Pancreas (tissue), 10 donors: ENCODE measurements around the gene ST6GAL1. TPM values are rescaled to one million over a fixed set of nuclear protein-coding genes. Genes with fewer than 3 reads are reported as not detected.

Source experiments
- ATAC-seq, 4 donors: fragments of 200-7000 bp; cut with Tn5 transposase; one replicate each; pipeline versions ENCODE4 v1.8.0 to v1.9.1; 2020; ENCODE audit warnings: mild to moderate bottlenecking in 4 of 4, moderate library complexity in 4 of 4
- DNase-seq, 6 donors: peaks; one replicate each; pipeline ENCODE4 v3.0.0-alpha.2; 2020
- FAIRE-seq: peaks from 2 replicates; lab custom pipeline; 2012; peaks lifted over from hg19 to GRCh38; lab: Jason Lieb, UNC
- H3K27ac ChIP-seq, 4 donors: fragments of 200-600 bp; sonication (generic); 1 replicate in 3 of 4; 2 replicates in 1 of 4; pipeline versions ENCODE4 v1.5.0 to v1.8.0; 2020
- H3K27me3 ChIP-seq, 4 donors: fragments of 200-600 bp; one replicate each; pipeline ENCODE4 v1.8.0; 2021
- H3K36me3 ChIP-seq, 3 donors: fragments of 200-600 bp; sonication (generic) in 1 of 3; one replicate each; pipeline versions ENCODE4 v1.5.0 to v1.8.0; 2020 to 2021
- H3K4me1 ChIP-seq, 3 donors: fragments of 200-600 bp; one replicate each; pipeline ENCODE4 v1.8.0; 2021
- H3K4me3 ChIP-seq, 4 donors: fragments of 200-600 bp; sonication (generic) in 2 of 4; one replicate each; pipeline versions ENCODE4 v1.5.0 to v1.8.0; 2020 to 2021
- H3K9me3 ChIP-seq, 4 donors: fragments of 200-600 bp; one replicate each; pipeline ENCODE4 v1.8.0; 2021
- WGBS, 2 donors: extraction: QIAGEN DNeasy Blood & Tissue Kit; methylation state at CpG; one replicate each; pipeline ENCODE4 v1.1.7; 2013; 5-methylcytosine and 5-hydroxymethylcytosine counted together
- intact Hi-C, 3 donors: fragments of 100-400 bp; cut with DNase I; formaldehyde crosslinking; loops; one replicate each; pipeline versions ENCODE4 v1.11.1 to v1.14.2; 2022
- polyA plus RNA-seq, 2 donors: library from polyadenylated mRNA; stranded (reverse); fragments of 200-250 nt; gene quantifications; one replicate each; pipeline ENCODE4 v1.2.3, GENCODE V29; 2013
- total RNA-seq, 6 donors: library from RNA; stranded (reverse); fragmentation: NEBNext Ultra II Directional in 4 of 6; extraction: Animal tissue kit (Norgen Biotek cat#: 25700) in 4 of 6; gene quantifications; one replicate each; pipeline versions ENCODE4 v1.2.1 to v1.2.4, GENCODE V29; 2021 to 2023
- TF ChIP-seq, protein P1 (sequence below), 4 donors: fragments of 200-600 bp; sonication (generic) in 3 of 4; IDR thresholded peaks; one replicate each; pipeline versions ENCODE4 v1.5.0 to v1.8.0; 2021; ENCODE audit warnings: antibody characterized with exemption in 4 of 4
- donor health status: healthy with polysubstance abuse.
- donor health status: DM: no; HTN: no; CAD: no; lungs with moderate emphysema.
- donor health status: DM: no; HTN: no; CAD: no.
- donor health status: control.
- donor health status: control.
- donor health status: Bipolar disorder and iron deficiency.
- donor health status: DM: yes; HTN: yes; CAD: no.
- donor health status: DM: no; HTN: no; CAD: no.
- donor health status: DM: no; HTN: no; CAD: no.
- donor health status: DM: yes; HTN: yes; CAD: no.

ST6GAL1 gene
- total and polyA plus RNA-seq, 8 donors, result 4.8 to 36.6 (median 8.3) TPM

DNA sequence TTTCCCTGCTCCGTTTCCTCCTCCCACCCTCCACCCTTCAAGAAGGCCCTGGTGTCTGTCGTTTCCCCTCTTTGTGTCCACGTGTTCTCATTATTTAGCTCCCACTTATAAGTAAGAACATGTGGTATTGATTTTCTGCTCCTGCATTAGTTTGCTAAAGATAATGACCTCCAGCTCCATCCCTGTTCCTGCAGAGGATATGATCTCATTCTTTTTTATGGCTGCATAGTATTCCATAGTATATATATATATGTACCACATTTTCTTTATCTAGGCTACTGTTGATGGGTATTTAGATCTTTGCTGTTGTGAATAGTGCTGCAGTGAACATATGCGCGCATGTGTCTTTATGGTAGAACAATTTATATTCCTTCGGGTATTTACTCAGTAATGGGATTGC, 4.8 kb downstream of the ST6GAL1 start:
- H3K4me3 ChIP-seq, result no peak overlapping the region
- ATAC-seq (no peak), FAIRE-seq (no peak), DNase-seq (no peak)
- H3K36me3 ChIP-seq, result no peaks in the 10 kb centered on the region
- no peaks in the 10 kb centered on the region for H3K27me3 ChIP-seq
- H3K27ac ChIP-seq, result no peak overlapping the region
- TF ChIP-seq, protein P1, sequence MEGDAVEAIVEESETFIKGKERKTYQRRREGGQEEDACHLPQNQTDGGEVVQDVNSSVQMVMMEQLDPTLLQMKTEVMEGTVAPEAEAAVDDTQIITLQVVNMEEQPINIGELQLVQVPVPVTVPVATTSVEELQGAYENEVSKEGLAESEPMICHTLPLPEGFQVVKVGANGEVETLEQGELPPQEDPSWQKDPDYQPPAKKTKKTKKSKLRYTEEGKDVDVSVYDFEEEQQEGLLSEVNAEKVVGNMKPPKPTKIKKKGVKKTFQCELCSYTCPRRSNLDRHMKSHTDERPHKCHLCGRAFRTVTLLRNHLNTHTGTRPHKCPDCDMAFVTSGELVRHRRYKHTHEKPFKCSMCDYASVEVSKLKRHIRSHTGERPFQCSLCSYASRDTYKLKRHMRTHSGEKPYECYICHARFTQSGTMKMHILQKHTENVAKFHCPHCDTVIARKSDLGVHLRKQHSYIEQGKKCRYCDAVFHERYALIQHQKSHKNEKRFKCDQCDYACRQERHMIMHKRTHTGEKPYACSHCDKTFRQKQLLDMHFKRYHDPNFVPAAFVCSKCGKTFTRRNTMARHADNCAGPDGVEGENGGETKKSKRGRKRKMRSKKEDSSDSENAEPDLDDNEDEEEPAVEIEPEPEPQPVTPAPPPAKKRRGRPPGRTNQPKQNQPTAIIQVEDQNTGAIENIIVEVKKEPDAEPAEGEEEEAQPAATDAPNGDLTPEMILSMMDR (IDR thresholded peaks at IDR 0.05), result no peak
- intact Hi-C loops, result no loop called here
- H3K9me3 ChIP-seq, result no peaks in the 10 kb centered on the region
- 88 to 96% methylated on average over 6 of the region's 6 CpGs for WGBS, 2 donors
- no peaks in the 10 kb centered on the region for H3K4me1 ChIP-seq

DNA sequence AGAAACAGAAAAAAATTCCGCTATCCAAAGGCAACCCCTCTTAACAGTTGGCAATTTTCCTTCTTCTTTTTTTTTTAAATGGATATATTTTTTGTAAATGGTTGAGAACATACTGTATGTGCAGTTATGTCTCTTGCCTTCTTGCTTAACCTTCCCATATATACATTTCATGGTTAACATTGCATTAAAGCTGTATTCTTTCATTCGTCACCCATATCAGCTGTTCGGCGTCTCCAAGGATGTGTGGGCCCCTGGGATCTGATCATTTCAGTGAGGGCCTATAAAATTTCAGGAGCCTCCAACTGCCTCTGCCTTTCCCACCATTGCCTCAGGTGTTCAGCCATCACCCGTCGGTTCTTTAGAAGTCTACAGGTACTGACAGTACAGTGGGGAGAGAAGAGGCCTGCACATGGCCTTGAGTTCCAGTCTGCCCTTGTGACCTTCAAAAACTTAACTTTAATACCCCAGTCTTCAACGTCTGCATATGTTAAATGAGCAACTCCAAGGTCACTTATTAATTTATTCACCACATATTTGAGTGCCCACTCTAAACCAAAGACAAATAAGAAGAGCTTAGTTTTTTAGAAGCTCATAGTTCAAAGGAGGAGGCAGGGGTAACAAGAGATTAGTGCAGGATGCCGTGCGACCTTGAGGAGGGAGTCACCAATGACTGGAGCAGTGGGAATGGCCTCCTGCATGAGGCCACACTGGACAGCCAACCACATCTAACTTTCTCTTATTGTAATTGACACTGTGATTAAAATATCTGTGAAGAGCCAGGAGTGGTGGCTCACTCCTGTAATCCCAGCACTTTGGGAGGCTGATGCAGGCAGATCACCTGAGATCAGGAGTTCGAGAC, 6.9 kb downstream of the ST6GAL1 start:
- intact Hi-C loops, result no loop called here
- no peak for ATAC-seq

DNA sequence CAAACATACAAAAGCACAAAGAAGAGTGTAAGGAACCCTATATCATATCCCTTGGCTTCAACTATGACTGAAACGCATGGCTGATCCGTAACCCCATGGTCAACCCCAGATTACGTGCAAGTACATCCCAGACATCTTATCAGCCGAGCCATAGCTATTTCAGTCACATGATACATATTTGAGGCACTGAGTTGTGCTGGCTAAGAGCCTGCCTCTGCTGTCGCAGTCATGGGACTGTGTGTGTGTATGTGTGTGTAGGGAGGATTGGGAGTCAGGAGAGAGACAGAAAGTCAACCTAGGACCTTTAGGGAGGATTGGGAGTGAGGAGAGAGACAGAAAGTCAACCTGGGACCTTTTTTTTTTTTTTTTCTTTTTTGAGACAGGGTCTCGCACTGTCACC, 8.4 kb downstream of the ST6GAL1 start:
- H3K4me1 ChIP-seq, result no peaks in the 10 kb centered on the region

More for the DNA sequence above, 6.9 kb downstream of the ST6GAL1 start:
- H3K9me3 ChIP-seq, result no peaks in the 10 kb centered on the region
- 80 to 91% methylated on average over 10 of the region's 10 CpGs for WGBS, 2 donors
- H3K27me3 ChIP-seq, result no peaks in the 10 kb centered on the region
- DNase-seq, result no peak
- FAIRE-seq, result no peak
- H3K4me1 ChIP-seq, result no peaks in the 10 kb centered on the region
- no peaks in the 10 kb centered on the region for H3K36me3 ChIP-seq
- no peak overlapping the region for H3K4me3 ChIP-seq
- TF ChIP-seq, protein P1 (IDR thresholded peaks at IDR 0.05), result no peak
- no peak overlapping the region for H3K27ac ChIP-seq

DNA sequence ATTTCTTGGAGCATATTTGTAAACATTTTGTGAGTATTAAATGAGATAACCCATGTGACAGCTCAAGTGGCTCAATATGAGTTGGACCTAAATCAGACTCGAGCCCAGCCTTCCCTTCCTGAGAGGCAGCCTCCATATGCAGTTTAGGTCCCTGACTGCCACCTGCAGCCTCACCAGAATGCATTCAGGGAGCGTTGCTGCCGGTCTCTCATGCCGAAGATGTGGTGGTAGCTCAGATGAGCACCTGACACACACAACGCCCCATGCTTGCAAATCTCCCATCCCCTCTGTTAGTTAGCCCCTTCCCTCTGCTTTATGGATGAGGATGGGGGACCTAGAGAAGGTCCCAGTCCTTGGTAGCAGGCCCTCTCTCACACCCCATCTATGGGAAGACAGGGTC, 9.2 kb downstream of the ST6GAL1 start:
- Histone ChIP-seq H3K4me3 (no peak overlapping the region), H3K36me3 (no peaks in the 10 kb centered on the region), H3K4me1 (no peaks in the 10 kb centered on the region), H3K9me3 (no peaks in the 10 kb centered on the region), H3K27me3 (no peaks in the 10 kb centered on the region), H3K27ac (no peak overlapping the region)
- WGBS, 2 donors, result 74 to 80% methylated on average over 5 of the region's 5 CpGs
- intact Hi-C loops, result no loop called here
- FAIRE-seq (no peak), DNase-seq (no peak), ATAC-seq (no peak)
- TF ChIP-seq, protein P1 (IDR thresholded peaks at IDR 0.05), result no peak

More for the DNA sequence above, 8.4 kb downstream of the ST6GAL1 start:
- H3K9me3 ChIP-seq, result no peaks in the 10 kb centered on the region
- ATAC-seq (peak in 3 of 4 donors; percentile 57 to 73 (median 72)), DNase-seq (no peak), FAIRE-seq (no peak)
- no peaks in the 10 kb centered on the region for H3K36me3 ChIP-seq
- H3K27ac ChIP-seq, result peak overlapping the region in 2 of 4 donors; percentile 19 to 37
- TF ChIP-seq, protein P1 (IDR thresholded peaks at IDR 0.05), result no peak
- H3K27me3 ChIP-seq, result no peaks in the 10 kb centered on the region
- WGBS, 2 donors, result 65 to 70% methylated on average over 6 of the region's 6 CpGs
- intact Hi-C loops, result no loop called here
- H3K4me3 ChIP-seq, result no peak overlapping the region

DNA sequence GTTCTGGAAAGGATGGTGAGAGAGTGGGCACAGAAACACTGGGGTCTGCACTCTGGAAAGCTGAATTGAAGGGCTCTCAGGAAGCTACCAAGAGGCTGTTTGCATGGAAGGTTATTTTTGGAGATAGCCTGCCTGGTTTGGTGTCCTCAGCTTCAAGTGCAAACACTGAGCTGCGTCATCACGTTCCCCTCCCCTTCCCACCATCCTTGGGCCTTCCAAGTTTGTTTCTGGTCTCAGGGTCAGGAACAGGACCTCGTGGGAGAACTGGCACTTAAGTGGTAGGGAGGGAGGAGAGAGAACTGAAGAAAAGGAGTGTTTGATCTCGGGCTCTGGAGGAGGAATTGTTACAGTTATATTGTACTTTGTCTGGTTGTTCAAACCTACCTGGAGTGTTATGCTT, 10.6 kb downstream of the ST6GAL1 start:
- intact Hi-C loops, result no loop called here
- no peaks in the 10 kb centered on the region for H3K27me3 ChIP-seq
- H3K4me1 ChIP-seq, result no peaks in the 10 kb centered on the region
- no peak for DNase-seq
- H3K9me3 ChIP-seq, result no peaks in the 10 kb centered on the region
- no peaks in the 10 kb centered on the region for H3K36me3 ChIP-seq
- TF ChIP-seq, protein P1 (IDR thresholded peaks at IDR 0.05), result no peak
- H3K4me3 ChIP-seq, result no peak overlapping the region
- ATAC-seq, result no peak
- no peak for FAIRE-seq
- H3K27ac ChIP-seq, result no peak overlapping the region
- WGBS, 2 donors, result 44 to 45% methylated on average over 4 of the region's 4 CpGs
